HFF-Myc (cell line): ENCODE results near the gene CFAP45.
"Not testable (repeated sequence)": the region's sequence is repeated elsewhere in the genome, so short reads cannot be mapped to it uniquely, and the experiment has no call there.

ENCODE experiments used
- DNase-seq: peaks from one replicate; pipeline ENCODE4 v3.0.0-alpha.2; 2011; ENCODE audit warnings: low read depth; ENCODE audit errors: extremely low read depth
- H3K4me3 ChIP-seq: replicated peaks from 2 replicates; pipeline ENCODE4 v1.5.1; 2011; ENCODE audit warnings: low read depth, mild to moderate bottlenecking, control low read depth, low read length
- TF ChIP-seq, protein P1 (sequence below): IDR thresholded peaks from 2 replicates; pipeline ENCODE4 v1.5.1; 2012; ENCODE audit warnings: mild to moderate bottlenecking, low read depth, low read length, control low read depth; ENCODE audit errors: missing control alignments

The CFAP45 gene

DNA sequence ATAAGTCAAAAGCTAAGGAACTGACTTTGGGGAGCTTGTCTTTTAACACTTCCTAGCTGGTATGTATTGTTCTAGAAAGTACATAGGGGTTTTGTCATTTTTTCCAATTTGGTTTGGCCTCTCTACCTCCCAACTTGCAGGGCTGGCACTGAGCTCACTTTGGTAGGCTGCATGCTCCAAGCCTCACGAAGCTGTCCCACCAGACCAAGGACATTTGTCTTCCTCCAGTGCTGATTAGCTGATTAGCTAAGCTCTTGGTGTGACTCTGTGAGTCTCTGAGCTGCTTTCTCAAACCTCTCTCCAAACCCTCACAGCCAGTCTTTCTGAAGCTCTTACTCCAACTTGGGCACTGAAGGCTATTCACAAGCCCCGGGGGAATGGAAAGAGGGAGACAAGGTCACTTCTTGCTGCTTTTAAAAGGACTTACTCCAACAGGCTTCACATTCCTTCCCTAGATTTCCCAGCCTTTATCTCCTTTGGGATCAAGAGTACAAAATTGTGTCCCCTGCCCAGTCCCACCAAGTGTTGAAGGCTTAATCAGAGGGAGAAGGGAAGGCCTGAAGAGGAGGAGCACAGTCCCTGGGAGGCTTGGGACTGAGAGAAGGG is 893 bp upstream of the CFAP45 start:
- H3K4me3 ChIP-seq = no peak overlapping the region
- TF ChIP-seq, protein P1, sequence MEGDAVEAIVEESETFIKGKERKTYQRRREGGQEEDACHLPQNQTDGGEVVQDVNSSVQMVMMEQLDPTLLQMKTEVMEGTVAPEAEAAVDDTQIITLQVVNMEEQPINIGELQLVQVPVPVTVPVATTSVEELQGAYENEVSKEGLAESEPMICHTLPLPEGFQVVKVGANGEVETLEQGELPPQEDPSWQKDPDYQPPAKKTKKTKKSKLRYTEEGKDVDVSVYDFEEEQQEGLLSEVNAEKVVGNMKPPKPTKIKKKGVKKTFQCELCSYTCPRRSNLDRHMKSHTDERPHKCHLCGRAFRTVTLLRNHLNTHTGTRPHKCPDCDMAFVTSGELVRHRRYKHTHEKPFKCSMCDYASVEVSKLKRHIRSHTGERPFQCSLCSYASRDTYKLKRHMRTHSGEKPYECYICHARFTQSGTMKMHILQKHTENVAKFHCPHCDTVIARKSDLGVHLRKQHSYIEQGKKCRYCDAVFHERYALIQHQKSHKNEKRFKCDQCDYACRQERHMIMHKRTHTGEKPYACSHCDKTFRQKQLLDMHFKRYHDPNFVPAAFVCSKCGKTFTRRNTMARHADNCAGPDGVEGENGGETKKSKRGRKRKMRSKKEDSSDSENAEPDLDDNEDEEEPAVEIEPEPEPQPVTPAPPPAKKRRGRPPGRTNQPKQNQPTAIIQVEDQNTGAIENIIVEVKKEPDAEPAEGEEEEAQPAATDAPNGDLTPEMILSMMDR = no peak
- no peak for DNase-seq

DNA sequence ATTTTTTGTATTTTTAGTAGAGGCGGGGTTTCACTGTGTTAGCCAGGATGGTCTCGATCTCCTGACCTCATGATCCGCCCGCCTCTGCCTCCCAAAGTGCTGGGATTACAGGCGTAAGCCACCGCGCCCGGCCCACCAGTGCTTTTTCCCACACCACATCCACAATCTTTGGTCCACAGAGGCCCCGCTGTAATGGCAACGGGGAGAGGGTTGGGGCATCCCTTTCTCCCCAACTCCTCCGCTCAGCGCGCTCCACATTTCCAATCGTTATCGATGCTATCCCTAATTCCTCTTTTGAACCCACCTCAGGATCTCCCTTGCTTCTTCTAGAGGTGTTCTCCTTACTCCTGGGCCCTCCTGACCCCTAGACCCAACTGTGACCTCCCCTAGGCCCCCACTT is 331 bp downstream of the CFAP45 start:
- not testable (repeated sequence) for H3K4me3 ChIP-seq, DNase-seq

DNA sequence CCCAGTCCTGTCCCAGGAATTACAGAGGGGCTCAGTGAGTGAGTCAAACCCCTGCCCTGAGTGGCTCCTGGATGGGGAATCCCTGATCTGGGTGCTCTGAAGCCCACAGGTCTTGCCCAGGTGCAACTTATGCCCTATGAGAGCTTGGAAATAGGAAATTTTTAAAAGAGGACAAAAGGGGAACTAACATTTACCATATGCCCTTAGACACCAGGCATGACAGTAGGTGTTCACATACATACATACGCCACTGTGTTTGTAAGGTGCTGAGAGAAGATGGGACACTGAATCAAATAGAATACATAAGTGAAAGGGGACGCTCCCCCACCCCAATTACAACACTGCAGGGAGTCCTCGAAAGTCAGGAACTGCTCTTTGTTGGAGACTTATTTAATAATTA is 1.4 kb downstream of the CFAP45 start:
- TF ChIP-seq, protein P1 = no peak
- H3K4me3 ChIP-seq = no peak overlapping the region
- DNase-seq = no peak

DNA sequence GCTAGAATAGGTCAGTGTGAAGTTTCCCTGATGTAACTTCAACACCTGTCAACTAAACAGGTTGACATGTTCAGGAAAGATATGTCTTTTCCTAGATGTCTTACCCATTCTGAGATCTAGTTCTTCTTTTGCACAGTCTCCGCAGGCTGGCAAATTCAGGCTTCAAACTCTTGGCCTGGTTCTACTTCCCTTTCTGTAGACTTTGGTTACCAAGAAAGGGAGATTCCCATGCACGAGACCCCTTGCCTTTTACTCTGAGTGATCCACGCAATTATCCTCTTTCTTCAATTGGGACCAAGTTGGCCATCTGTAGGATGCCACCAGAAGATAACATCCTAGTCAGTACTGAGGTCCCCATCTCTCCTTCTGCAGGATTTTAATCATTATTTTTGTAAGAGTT is 2.0 kb downstream of the CFAP45 start:
- no peak for DNase-seq
- TF ChIP-seq, protein P1 = no peak
- no peak overlapping the region for H3K4me3 ChIP-seq

DNA sequence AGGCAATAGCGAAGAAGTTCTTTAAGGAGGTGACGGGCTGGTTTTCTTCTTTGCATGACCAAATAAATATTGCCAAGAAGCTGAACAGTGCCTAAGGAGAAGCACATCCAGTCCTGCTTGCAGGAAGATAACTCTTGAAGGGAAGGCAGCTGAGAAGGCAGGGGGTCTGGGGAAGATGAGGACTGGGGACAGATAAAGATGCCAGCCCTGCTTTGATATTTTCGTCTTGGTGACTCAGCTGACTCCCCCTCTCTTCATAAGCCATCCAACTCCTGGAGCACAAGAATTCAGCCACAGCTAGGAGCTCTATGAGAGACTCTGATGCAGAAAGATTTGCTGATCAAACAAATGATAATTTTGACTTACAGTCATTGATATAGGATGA is 3.4 kb downstream of the CFAP45 start:
- no peak for DNase-seq
- H3K4me3 ChIP-seq = no peak overlapping the region
- TF ChIP-seq, protein P1 = no peak

DNA sequence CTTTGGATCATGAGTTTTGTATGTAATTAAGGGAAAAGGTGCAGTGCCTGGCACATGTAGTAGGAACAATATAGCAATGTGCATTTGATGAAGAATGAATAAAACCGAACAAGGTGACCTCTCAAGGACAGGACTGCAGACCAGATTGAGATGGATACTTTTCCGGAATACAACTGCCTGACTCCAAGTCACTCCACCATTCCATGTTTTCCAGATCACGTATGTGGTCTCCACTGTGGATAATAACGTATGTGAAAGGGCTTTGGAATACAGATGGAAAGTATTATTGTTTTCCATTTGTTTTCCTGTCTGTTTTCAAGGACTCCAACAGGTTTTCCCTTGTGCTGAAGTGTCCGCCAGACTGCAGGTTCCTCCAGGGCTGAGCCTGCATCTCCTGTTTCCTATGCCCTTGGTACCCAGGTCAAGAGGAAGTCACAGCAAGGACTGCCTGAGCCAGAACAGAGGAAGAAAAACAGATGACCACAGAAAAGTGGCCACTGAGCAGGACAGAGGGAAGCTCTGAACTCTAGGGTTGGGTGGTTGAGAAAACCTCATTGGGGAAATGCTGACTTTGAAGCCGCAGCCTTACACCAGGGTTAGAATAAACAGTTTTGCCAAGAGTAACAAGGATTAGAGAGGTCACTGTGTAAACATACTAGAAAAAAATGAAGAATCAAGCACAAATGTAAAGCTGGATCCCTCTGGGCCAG is 4.0 kb downstream of the CFAP45 start:
- no peak for DNase-seq
- H3K4me3 ChIP-seq = no peak overlapping the region
- TF ChIP-seq, protein P1 = no peak

DNA sequence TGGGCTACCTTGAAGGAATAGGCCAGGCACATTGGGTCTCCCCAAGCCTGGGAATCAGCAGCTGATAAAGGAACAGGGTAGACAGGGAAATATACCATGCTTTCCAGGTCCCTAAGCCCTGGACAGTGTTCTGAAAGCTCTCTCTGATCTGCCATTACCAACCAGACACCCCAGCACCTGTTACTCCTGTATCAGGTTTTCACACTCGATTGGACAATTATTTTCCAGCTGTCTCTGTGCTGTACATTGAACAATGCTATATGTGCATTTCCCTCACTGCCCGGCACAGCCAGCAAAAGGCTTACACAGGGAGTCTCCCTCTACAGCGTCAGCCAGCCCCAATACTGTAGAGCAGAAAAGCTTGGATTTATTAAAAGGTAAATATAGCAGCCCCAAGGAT is 4.7 kb downstream of the CFAP45 start:
- TF ChIP-seq, protein P1 = no peak
- DNase-seq = no peak
- no peak overlapping the region for H3K4me3 ChIP-seq
